Left cardiac atrium (tissue), 4 donors: ENCODE measurements around the gene RPS6KL1. TPM values are rescaled to one million over a fixed set of nuclear protein-coding genes. Genes with fewer than 3 reads are reported as not detected.

ENCODE experiments used
- ATAC-seq, 2 donors: fragments of 200-7000 bp; cut with Tn5 transposase; one replicate each; pipeline ENCODE4 v1.9.1; 2020; ENCODE audit warnings: mild to moderate bottlenecking in 2 of 2, moderate library complexity in 2 of 2
- DNase-seq: peaks from one replicate; pipeline ENCODE4 v3.0.0-alpha.2; 2020
- intact Hi-C, 2 donors: fragments of 100-400 bp; cut with DNase I; formaldehyde crosslinking; loops; one replicate each; pipeline versions ENCODE4 v1.14.1 to v1.15.1; 2022 to 2023
- total RNA-seq, 2 donors: library from RNA; stranded (reverse); fragmentation: NEBNext Ultra II Directional; extraction: Animal tissue kit (Norgen Biotek cat#: 25700); gene quantifications; one replicate each; pipeline ENCODE4 v1.2.1, GENCODE V29; 2021
- donor health status: DM: no; HTN: yes; CAD: no.
- donor health status: DM: no; HTN: yes; CAD: no; lungs with severe emphysema.
- donor health status: DM: yes; HTN: yes; CAD: no.
- donor health status: Dilated cardiomyopathy.

The RPS6KL1 gene
- total RNA-seq, 2 donors from 2014 or later, result 11.9 to 15.4 TPM

GRCh38 chr14:74904635-74905503 is 18.2 kb downstream of the RPS6KL1 start:
- intact Hi-C loops, result loop anchor here in 1 of 2 donors (5.0 kb wide), 1 partner anchor 43 kb away; no protein-coding TSS in a partner anchor
- ATAC-seq (no peak), DNase-seq (no peak)

GRCh38 chr14:74902941-74903705 is 19.9 kb downstream of the RPS6KL1 start:
- DNase-seq (no peak), ATAC-seq (no peak)
- intact Hi-C loops, result no loop called here

- no peak for ATAC-seq
- no peak for DNase-seq
- intact Hi-C loops, result no loop called here
Measured at GRCh38 chr14:74898694-74899093, 24.4 kb downstream of the RPS6KL1 start.

GRCh38 chr14:74898083-74898482 is 25.0 kb downstream of the RPS6KL1 start:
- intact Hi-C loops, result no loop called here
- DNase-seq (no peak), ATAC-seq (no peak)

- intact Hi-C loops, result no loop called here
- DNase-seq (no peak), ATAC-seq (no peak)
Measured at GRCh38 chr14:74897642-74898041, 25.4 kb downstream of the RPS6KL1 start.

- DNase-seq, result no peak
- intact Hi-C loops, result no loop called here
- ATAC-seq, result no peak
Measured at GRCh38 chr14:74896400-74896799, 26.7 kb downstream of the RPS6KL1 start.

GRCh38 chr14:74893614-74894091 is 29.4 kb downstream of the RPS6KL1 start:
- intact Hi-C loops, result no loop called here
- DNase-seq, result no peak
- no peak for ATAC-seq

GRCh38 chr14:74892745-74893144 is 30.3 kb downstream of the RPS6KL1 start:
- intact Hi-C loops, result no loop called here
- DNase-seq, result no peak
- ATAC-seq, result no peak

GRCh38 chr14:74891870-74892269 is 31.2 kb downstream of the RPS6KL1 start:
- intact Hi-C loops, result no loop called here
- peak in 1 of 2 donors; percentile 47 for ATAC-seq
- DNase-seq, result no peak

GRCh38 chr14:74890262-74890661 is 32.8 kb downstream of the RPS6KL1 start:
- no peak for ATAC-seq
- intact Hi-C loops, result no loop called here

GRCh38 chr14:74888164-74889158 is 34.6 kb downstream of the RPS6KL1 start:
- DNase-seq (no peak), ATAC-seq (no peak)
- intact Hi-C loops, result no loop called here

More at GRCh38 chr14:74890262-74890661, 32.8 kb downstream of the RPS6KL1 start:
- no peak for DNase-seq

- peak in 1 of 2 donors; percentile 6 for ATAC-seq
- intact Hi-C loops, result no loop called here
- DNase-seq, result no peak
Measured at GRCh38 chr14:74886001-74886400, 37.1 kb downstream of the RPS6KL1 start.

- intact Hi-C loops, result no loop called here
- ATAC-seq, result peak; percentile 53 to 73
- DNase-seq, result peak; percentile 65
Measured at GRCh38 chr14:74882103-74882920, 40.7 kb downstream of the RPS6KL1 start.

GRCh38 chr14:74881431-74882102 is 41.5 kb downstream of the RPS6KL1 start, which contains the start of gene DLST:
Gene DLST, plus strand, starts transcription at chr14:74881916. Its CDS starts 38 bp downstream, at chr14:74881954.
- ATAC-seq (peak; percentile 99), DNase-seq (peak; percentile 90)
- intact Hi-C loops, result no loop called here

GRCh38 chr14:74879427-74880182 is 43.5 kb downstream of the RPS6KL1 start:
- intact Hi-C loops, result no loop called here
- DNase-seq (no peak), ATAC-seq (no peak)
